Osteocyte (in vitro differentiated cells): Measurements from ENCODE around the gene GLRX2. TPM values are rescaled to one million over a fixed set of nuclear protein-coding genes. Genes with fewer than 3 reads are reported as not detected.
A peak's percentile ranks its signal among the peaks of the same experiment; 100 is the strongest.

Experiments
- DNase-seq: peaks from one replicate; pipeline ENCODE4 v3.0.0; 2021; ENCODE audit warnings: mixed read lengths; ENCODE audit not compliant: unreplicated experiment; ENCODE audit errors: extremely low spot score
- H3K27ac Mint-ChIP-seq: one replicate; pipeline ENCODE4 v1.8.0; 2021; ENCODE audit warnings: mild to moderate bottlenecking, mixed read lengths; ENCODE audit not compliant: unreplicated experiment
- H3K27me3 Mint-ChIP-seq: one replicate; pipeline ENCODE4 v1.8.0; 2021; ENCODE audit warnings: mixed read lengths; ENCODE audit not compliant: unreplicated experiment
- H3K36me3 Mint-ChIP-seq: one replicate; pipeline ENCODE4 v1.8.0; 2021; ENCODE audit warnings: mixed read lengths; ENCODE audit not compliant: unreplicated experiment
- H3K4me1 Mint-ChIP-seq: one replicate; pipeline ENCODE4 v1.8.0; 2021; ENCODE audit warnings: mixed read lengths; ENCODE audit not compliant: unreplicated experiment
- H3K4me3 Mint-ChIP-seq: one replicate; pipeline ENCODE4 v1.8.0; 2021; ENCODE audit warnings: mild to moderate bottlenecking, moderate library complexity, mixed read lengths; ENCODE audit not compliant: unreplicated experiment
- H3K9me3 Mint-ChIP-seq: one replicate; pipeline ENCODE4 v1.8.0; 2021; ENCODE audit warnings: mixed read lengths; ENCODE audit not compliant: unreplicated experiment
- total RNA-seq: library from RNA; stranded (reverse); gene quantifications from 2 replicates; pipeline ENCODE4 v1.2.1, GENCODE V29; 2021
- TF ChIP-seq, protein P1 (sequence below): fragments of 200-600 bp; sonication (generic); IDR thresholded peaks from 2 replicates; pipeline ENCODE4 v1.5.0; 2021; ENCODE audit warnings: antibody characterized with exemption, mild to moderate bottlenecking, moderate library complexity

GLRX2 gene
- total RNA-seq, 1 donor from 2014 or later = 24.3 TPM

DNA sequence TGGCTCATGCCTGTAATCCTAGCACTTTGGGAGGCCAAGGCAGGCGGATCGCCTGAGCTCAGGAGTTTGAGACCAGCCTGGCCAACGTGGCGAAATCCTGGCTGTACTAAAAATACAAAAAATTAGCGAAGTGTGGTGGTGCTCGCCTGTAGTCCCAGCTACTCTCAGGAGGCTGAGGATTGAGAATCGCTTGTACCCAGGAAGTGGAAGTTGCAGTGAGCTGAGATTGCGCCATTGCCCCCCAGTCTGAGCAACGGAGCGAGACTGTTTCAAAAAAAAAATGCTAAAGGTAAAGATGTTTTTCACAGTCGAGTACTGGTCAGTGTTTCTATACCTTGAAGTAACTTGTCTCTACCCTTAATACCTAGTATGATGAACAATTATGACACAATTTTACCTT is 11.1 kb downstream of the GLRX2 start:
- TF ChIP-seq, protein P1, sequence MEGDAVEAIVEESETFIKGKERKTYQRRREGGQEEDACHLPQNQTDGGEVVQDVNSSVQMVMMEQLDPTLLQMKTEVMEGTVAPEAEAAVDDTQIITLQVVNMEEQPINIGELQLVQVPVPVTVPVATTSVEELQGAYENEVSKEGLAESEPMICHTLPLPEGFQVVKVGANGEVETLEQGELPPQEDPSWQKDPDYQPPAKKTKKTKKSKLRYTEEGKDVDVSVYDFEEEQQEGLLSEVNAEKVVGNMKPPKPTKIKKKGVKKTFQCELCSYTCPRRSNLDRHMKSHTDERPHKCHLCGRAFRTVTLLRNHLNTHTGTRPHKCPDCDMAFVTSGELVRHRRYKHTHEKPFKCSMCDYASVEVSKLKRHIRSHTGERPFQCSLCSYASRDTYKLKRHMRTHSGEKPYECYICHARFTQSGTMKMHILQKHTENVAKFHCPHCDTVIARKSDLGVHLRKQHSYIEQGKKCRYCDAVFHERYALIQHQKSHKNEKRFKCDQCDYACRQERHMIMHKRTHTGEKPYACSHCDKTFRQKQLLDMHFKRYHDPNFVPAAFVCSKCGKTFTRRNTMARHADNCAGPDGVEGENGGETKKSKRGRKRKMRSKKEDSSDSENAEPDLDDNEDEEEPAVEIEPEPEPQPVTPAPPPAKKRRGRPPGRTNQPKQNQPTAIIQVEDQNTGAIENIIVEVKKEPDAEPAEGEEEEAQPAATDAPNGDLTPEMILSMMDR = no peak
- no peak for DNase-seq
- H3K4me3 Mint-ChIP-seq = no peak overlapping the region
- no peaks in the 10 kb centered on the region for H3K4me1 Mint-ChIP-seq
- H3K27me3 Mint-ChIP-seq = no peaks in the 10 kb centered on the region
- H3K9me3 Mint-ChIP-seq = no peaks in the 10 kb centered on the region
- H3K36me3 Mint-ChIP-seq = peaks cover 42% of the 10 kb centered on the region
- no peak overlapping the region for H3K27ac Mint-ChIP-seq

DNA sequence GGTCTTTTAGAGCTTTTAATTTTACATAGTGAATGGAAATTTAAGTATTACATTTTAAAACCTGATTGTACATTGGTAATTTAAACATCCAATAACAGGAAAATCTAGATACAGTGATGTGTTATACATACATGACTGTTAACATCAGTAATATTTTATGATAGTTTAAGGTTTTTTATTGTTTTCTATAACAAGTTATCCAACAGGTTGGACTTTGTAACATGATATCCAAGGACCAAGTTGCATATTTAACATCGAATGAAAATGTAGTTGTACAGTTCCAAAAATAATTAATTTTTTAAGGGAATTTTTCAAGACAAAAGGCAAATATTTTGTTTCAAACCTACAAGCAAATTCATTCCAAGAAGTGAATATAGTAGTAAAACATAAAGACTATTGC is 14.3 kb downstream of the GLRX2 start:
- no peak overlapping the region for H3K4me3 Mint-ChIP-seq
- H3K36me3 Mint-ChIP-seq = peaks cover 16% of the 10 kb centered on the region
- TF ChIP-seq, protein P1 = no peak
- no peak overlapping the region for H3K27ac Mint-ChIP-seq
- H3K27me3 Mint-ChIP-seq = no peaks in the 10 kb centered on the region
- peaks cover 7% of the 10 kb centered on the region for H3K4me1 Mint-ChIP-seq
- no peaks in the 10 kb centered on the region for H3K9me3 Mint-ChIP-seq
- DNase-seq = no peak

DNA sequence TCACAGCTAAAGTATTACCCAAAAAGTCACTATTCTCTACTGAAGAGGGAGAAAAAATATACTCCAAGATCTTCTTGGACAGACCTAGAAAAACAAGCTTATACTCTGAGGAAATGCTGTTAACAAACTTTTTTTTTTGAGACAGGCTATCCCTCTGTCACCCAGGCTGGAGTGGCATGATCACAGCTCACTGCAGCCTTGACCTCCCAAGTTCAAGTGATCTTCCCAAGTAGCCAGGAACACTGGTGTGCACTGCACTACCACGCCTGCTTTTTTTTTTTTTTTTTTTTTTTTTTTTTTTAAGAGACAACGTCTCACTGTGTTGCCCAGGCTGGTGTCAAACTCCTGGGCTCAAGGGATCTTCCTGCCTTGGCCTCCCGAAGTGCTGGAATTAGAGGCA is 17.3 kb downstream of the GLRX2 start:
- H3K27me3 Mint-ChIP-seq = no peaks in the 10 kb centered on the region
- TF ChIP-seq, protein P1 = no peak
- peaks cover 24% of the 10 kb centered on the region for H3K36me3 Mint-ChIP-seq
- peaks cover 15% of the 10 kb centered on the region for H3K4me1 Mint-ChIP-seq
- H3K27ac Mint-ChIP-seq = peak overlapping the region; percentile 34
- H3K9me3 Mint-ChIP-seq = no peaks in the 10 kb centered on the region
- no peak for DNase-seq
- no peak overlapping the region for H3K4me3 Mint-ChIP-seq

DNA sequence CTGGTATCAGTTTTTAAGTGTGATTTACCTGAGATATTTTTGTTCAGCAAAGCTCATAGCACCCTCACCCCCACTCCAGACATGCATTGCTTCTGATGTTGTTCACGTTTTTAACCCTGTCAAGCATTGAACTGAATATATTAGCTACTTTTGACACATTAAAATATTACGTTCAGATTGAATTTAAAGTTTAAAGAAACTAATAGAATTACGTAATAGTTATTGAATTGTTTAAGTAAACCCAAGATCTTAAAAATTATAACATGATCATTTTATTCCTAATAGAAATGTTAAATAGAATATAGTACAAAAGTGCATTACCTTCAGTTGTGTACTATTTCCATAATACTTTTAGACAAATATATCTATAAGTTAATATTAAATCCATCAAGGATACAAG is 18.9 kb downstream of the GLRX2 start:
- Mint-ChIP-seq H3K36me3 (peaks cover 31% of the 10 kb centered on the region), H3K4me3 (no peak overlapping the region), H3K4me1 (peaks cover 15% of the 10 kb centered on the region), H3K9me3 (no peaks in the 10 kb centered on the region), H3K27me3 (no peaks in the 10 kb centered on the region), H3K27ac (no peak overlapping the region)
- DNase-seq = no peak
- TF ChIP-seq, protein P1 = no peak

DNA sequence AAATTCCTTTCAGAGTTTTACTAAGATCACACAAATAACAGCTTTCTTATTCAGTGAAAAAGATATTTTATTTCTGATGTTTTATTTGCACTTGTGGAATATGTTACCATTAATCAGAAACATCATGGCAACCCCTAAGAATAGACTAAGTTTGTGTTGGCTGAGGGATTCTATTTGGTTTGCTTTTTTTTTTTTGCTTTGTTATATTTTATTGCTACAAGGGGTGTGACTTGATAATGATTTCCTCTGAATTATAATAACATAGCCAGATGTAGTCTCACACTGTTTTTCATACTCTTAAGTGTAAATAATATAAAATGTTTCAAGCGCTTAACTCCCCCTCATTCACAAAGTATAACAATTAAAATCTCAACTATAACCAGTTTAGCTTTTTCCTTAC is 20.0 kb downstream of the GLRX2 start:
- DNase-seq = no peak
- Mint-ChIP-seq H3K4me3 (no peak overlapping the region), H3K36me3 (peaks cover 35% of the 10 kb centered on the region), H3K27ac (no peak overlapping the region), H3K4me1 (peaks cover 15% of the 10 kb centered on the region), H3K27me3 (no peaks in the 10 kb centered on the region), H3K9me3 (no peaks in the 10 kb centered on the region)
- TF ChIP-seq, protein P1 = no peak
